H9 (cell line): ENCODE measurements around the gene CD300E. TPM values are rescaled to one million over a fixed set of nuclear protein-coding genes. Genes with fewer than 3 reads are reported as not detected.

Experiments
- DNase-seq: peaks from one replicate; pipeline ENCODE4 v3.0.0-alpha.2; 2017
- H2AFZ ChIP-seq: one replicate; pipeline ENCODE4 v1.6.1; 2013; ENCODE audit warnings: mild to moderate bottlenecking, low read length, control low read depth, moderate library complexity
- H2AK5ac ChIP-seq: 2 replicates; pipeline ENCODE4 v1.6.1; 2013; ENCODE audit warnings: low read length, control low read depth, mixed read lengths; ENCODE audit not compliant: insufficient read length
- H2BK120ac ChIP-seq: one replicate; pipeline ENCODE4 v1.6.1; 2013; ENCODE audit warnings: low read depth, mild to moderate bottlenecking, low read length, control low read depth, inconsistent platforms; ENCODE audit not compliant: poor library complexity, severe bottlenecking
- H2BK12ac ChIP-seq: 2 replicates; pipeline ENCODE4 v1.6.1; 2013; ENCODE audit warnings: low read length, control low read depth, mixed read lengths, low read depth; ENCODE audit not compliant: insufficient read length
- H2BK15ac ChIP-seq: 2 replicates; pipeline ENCODE4 v1.6.1; 2013; ENCODE audit warnings: low read depth, low read length, control low read depth
- H2BK20ac ChIP-seq: one replicate; pipeline ENCODE4 v1.6.1; 2013; ENCODE audit warnings: low read depth, mild to moderate bottlenecking, low read length, control low read depth, inconsistent platforms; ENCODE audit not compliant: poor library complexity, severe bottlenecking
- H2BK5ac ChIP-seq: 2 replicates; pipeline ENCODE4 v1.6.1; 2013; ENCODE audit warnings: low read length, control low read depth, mixed read lengths; ENCODE audit not compliant: insufficient read length
- H3K14ac ChIP-seq: 2 replicates; pipeline ENCODE4 v1.6.1; 2013; ENCODE audit warnings: low read length, control low read depth; ENCODE audit not compliant: insufficient read depth
- H3K18ac ChIP-seq: 2 replicates; pipeline ENCODE4 v1.6.1; 2013; ENCODE audit warnings: low read depth, mild to moderate bottlenecking, mixed read lengths, low read length, control low read depth; ENCODE audit not compliant: insufficient read length
- H3K23ac ChIP-seq: 2 replicates; pipeline ENCODE4 v1.6.1; 2013; ENCODE audit warnings: low read length, control low read depth, mixed read lengths, low read depth; ENCODE audit not compliant: insufficient read length
- H3K23me2 ChIP-seq: 2 replicates; pipeline ENCODE4 v1.6.1; 2013; ENCODE audit warnings: low read depth, mild to moderate bottlenecking, mixed read lengths, low read length, control low read depth; ENCODE audit not compliant: insufficient read length, poor library complexity, severe bottlenecking
- H3K27ac ChIP-seq: 2 replicates; pipeline ENCODE4 v1.5.1; 2013; ENCODE audit warnings: low read length, control low read depth, mixed read lengths, low read depth; ENCODE audit not compliant: insufficient read length
- H3K27me3 ChIP-seq: 2 replicates; pipeline ENCODE4 v1.6.1; 2013; ENCODE audit warnings: low read length, control low read depth, inconsistent platforms; ENCODE audit not compliant: insufficient read depth
- H3K4ac ChIP-seq: 2 replicates; pipeline ENCODE4 v1.6.1; 2013; ENCODE audit warnings: low read depth, mild to moderate bottlenecking, control low read depth, inconsistent platforms, low read length, moderate library complexity
- H3K4me1 ChIP-seq: 2 replicates; pipeline ENCODE4 v1.6.1; 2013; ENCODE audit warnings: low read length, control low read depth, inconsistent platforms; ENCODE audit not compliant: insufficient read depth
- H3K4me2 ChIP-seq: 2 replicates; pipeline ENCODE4 v1.6.1; 2013; ENCODE audit warnings: low read length, control low read depth, mixed read lengths; ENCODE audit not compliant: insufficient read length, insufficient read depth
- H3K56ac ChIP-seq: 2 replicates; pipeline ENCODE4 v1.6.1; 2013; ENCODE audit warnings: low read depth, mild to moderate bottlenecking, mixed read lengths, low read length, control low read depth; ENCODE audit not compliant: insufficient read length
- H3K79me1 ChIP-seq: 2 replicates; pipeline ENCODE4 v1.6.1; 2013; ENCODE audit warnings: low read depth, mild to moderate bottlenecking, moderate library complexity, low read length, control low read depth, inconsistent platforms; ENCODE audit not compliant: insufficient read depth, poor library complexity, severe bottlenecking
- H3K79me2 ChIP-seq: 2 replicates; pipeline ENCODE4 v1.6.1; 2013; ENCODE audit warnings: low read length, control low read depth, inconsistent platforms; ENCODE audit not compliant: insufficient read depth
- H3K9ac ChIP-seq: 2 replicates; pipeline ENCODE4 v1.6.1; 2013; ENCODE audit warnings: low read length, control low read depth, mixed read lengths; ENCODE audit not compliant: insufficient read length; ENCODE audit errors: extremely low read depth
- H3K9me3 ChIP-seq: one replicate; pipeline ENCODE4 v1.6.1; 2013; ENCODE audit warnings: low read depth, low read length, inconsistent platforms; ENCODE audit not compliant: control insufficient read depth
- H3T11ph ChIP-seq: one replicate; pipeline ENCODE4 v1.6.1; 2013; ENCODE audit warnings: mild to moderate bottlenecking, low read length, control low read depth, inconsistent platforms
- H4K20me1 ChIP-seq: one replicate; pipeline ENCODE4 v1.6.1; 2013; ENCODE audit not compliant: control insufficient read depth, insufficient read length, insufficient read depth
- H4K5ac ChIP-seq: 2 replicates; pipeline ENCODE4 v1.6.1; 2013; ENCODE audit warnings: low read depth, mild to moderate bottlenecking, mixed read lengths, low read length, control low read depth; ENCODE audit not compliant: insufficient read length
- H4K8ac ChIP-seq: replicated peaks from 2 replicates; pipeline ENCODE4 v1.6.1; 2013; ENCODE audit warnings: low read length, control low read depth, mixed read lengths, low read depth; ENCODE audit not compliant: insufficient read length
- H4K91ac ChIP-seq: 2 replicates; pipeline ENCODE4 v1.6.1; 2013; ENCODE audit warnings: low read depth, mild to moderate bottlenecking, moderate library complexity, mixed read lengths, low read length, control low read depth; ENCODE audit not compliant: insufficient read length
- H3K27ac Mint-ChIP-seq, 3 experiments: 2 replicates in 2 of 3; 3 replicates in 1 of 3; pipeline ENCODE4 v1.8.0; 2020 to 2021; ENCODE audit warnings: mixed read lengths in 3 of 3, mild to moderate bottlenecking in 1 of 3, moderate library complexity in 1 of 3
- H3K27me3 Mint-ChIP-seq: 2 replicates; pipeline ENCODE4 v1.8.0; 2021; ENCODE audit warnings: low read depth, mild to moderate bottlenecking, moderate library complexity, mixed read lengths
- H3K36me3 Mint-ChIP-seq, 3 experiments: 2 replicates in 2 of 3; 3 replicates in 1 of 3; pipeline ENCODE4 v1.8.0; 2020 to 2021; ENCODE audit warnings: low read depth in 3 of 3, mixed read lengths in 3 of 3; ENCODE audit not compliant: insufficient read depth in 1 of 3
- H3K4me1 Mint-ChIP-seq, 2 experiments: 2 replicates each; pipeline ENCODE4 v1.8.0; 2020; ENCODE audit warnings: mixed read lengths in 2 of 2
- H3K4me3 Mint-ChIP-seq, 2 experiments: 2 replicates in 1 of 2; 3 replicates in 1 of 2; pipeline ENCODE4 v1.8.0; 2020 to 2021; ENCODE audit warnings: mild to moderate bottlenecking in 2 of 2, mixed read lengths in 2 of 2, moderate library complexity in 1 of 2
- H3K9me3 Mint-ChIP-seq, 2 experiments: 2 replicates in 1 of 2; 3 replicates in 1 of 2; pipeline ENCODE4 v1.8.0; 2020; ENCODE audit warnings: mild to moderate bottlenecking in 2 of 2, mixed read lengths in 2 of 2, moderate library complexity in 1 of 2
- CTCF ChIP-seq: fragments of 200-600 bp; sonication (generic); conservative IDR thresholded peaks from 3 replicates; pipeline ENCODE4 v1.8.0; 2021; ENCODE audit warnings: antibody characterized with exemption, mild to moderate bottlenecking
- WGBS: extraction: QIAGEN DNeasy Blood & Tissue Kit; methylation state at CpG from one replicate; pipeline ENCODE4 v1.1.7; 2013; ENCODE audit warnings: missing lambda C conversion rate, low lambda C conversion rate, mixed read lengths; ENCODE audit not compliant: insufficient read length; ENCODE audit errors: extremely low coverage; 5-methylcytosine and 5-hydroxymethylcytosine counted together
- long read RNA-seq: library from polyadenylated mRNA; unstranded; transcript quantifications from one replicate; pipeline ENCODE4 v2.0.0, GENCODE V29; 2020
- total RNA-seq: library from RNA; stranded (reverse); gene quantifications from 2 replicates; pipeline ENCODE4 v1.2.1, GENCODE V29; 2021

Gene CD300E
- not detected in 2 replicates for total RNA-seq
- long read RNA-seq = 0 reads

DNA sequence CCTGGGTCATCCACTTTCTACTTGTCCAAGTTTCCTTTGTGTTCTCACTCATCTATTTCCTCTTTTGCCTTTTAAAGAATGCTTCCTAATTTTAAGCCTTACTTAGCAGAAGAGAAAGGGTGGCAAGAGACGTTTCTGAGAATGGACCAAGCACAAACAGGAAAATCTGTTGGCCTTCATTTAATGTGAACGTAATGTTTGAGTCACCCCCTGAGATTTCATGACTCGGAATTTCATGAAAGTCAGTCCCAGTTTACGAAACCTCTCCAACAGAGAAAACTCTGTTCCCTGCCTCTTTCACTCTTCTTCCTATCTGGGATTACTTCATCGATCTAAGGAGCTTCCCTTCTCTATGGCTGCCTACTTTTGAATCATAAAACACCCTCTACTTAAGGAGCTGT is at the start of gene CD300E:
TSS of gene CD300E (minus strand) at position 46 of the 401 bp plus-strand sequence. CDS start 117 bp downstream, outside the sequence.
- Histone ChIP-seq H4K8ac (no peak within 1 kb of the TSS), H3T11ph (no peak within 1 kb of the TSS), H2BK20ac (no peak within 1 kb of the TSS), H3K79me1 (no peaks in the 10 kb centered on the region), H3K23me2 (no peaks in the 10 kb centered on the region), H3K27ac (no peak within 1 kb of the TSS), H3K9me3 (no peaks in the 10 kb centered on the region), H4K5ac (no peak within 1 kb of the TSS), H3K79me2 (no peaks in the 10 kb centered on the region), H3K9ac (no peak within 1 kb of the TSS), H4K91ac (no peak within 1 kb of the TSS), H3K18ac (no peak within 1 kb of the TSS), H3K27me3 (no peaks in the 10 kb centered on the region; the same call in 1 of the 2 replicates), H2BK5ac (no peak within 1 kb of the TSS), H3K4me2 (no peak within 1 kb of the TSS), H2BK120ac (no peak within 1 kb of the TSS), H3K4ac (no peak within 1 kb of the TSS), H4K20me1 (no peaks in the 10 kb centered on the region), H2BK15ac (no peak within 1 kb of the TSS), H2AFZ (no peak within 1 kb of the TSS), H3K14ac (no peak within 1 kb of the TSS), H3K56ac (no peak within 1 kb of the TSS), H3K23ac (no peak within 1 kb of the TSS), H3K4me1 (no peaks in the 10 kb centered on the region), H2BK12ac (no peak within 1 kb of the TSS), H2AK5ac (no peak within 1 kb of the TSS)
- H3K36me3 Mint-ChIP-seq = no peaks in the 10 kb centered on the region
- TF ChIP-seq CTCF = no peak
- DNase-seq = no peak
- no peak within 1 kb of the TSS for H3K27ac Mint-ChIP-seq
- H3K4me3 Mint-ChIP-seq = no peak within 1 kb of the TSS
- H3K4me1 Mint-ChIP-seq = no peaks in the 10 kb centered on the region
- H3K27me3 Mint-ChIP-seq = peaks cover 87% of the 10 kb centered on the region
- WGBS = no CpG with 5 or more reads among the region's 5 CpGs
- H3K9me3 Mint-ChIP-seq = peaks cover 0 to 1% of the 10 kb centered on the region in 2 experiments; a peak in 2 of 5 replicates
